ENCODE results near the gene CTBS. TPM values are rescaled to one million over a fixed set of nuclear protein-coding genes. Genes with fewer than 3 reads are reported as not detected.

CTBS gene
- total RNA-seq, 1 experiment from 2014 or later, result 10.0 TPM

GRCh38 chr1:84571150-84571535, 3.1 kb downstream of the CTBS start:
- DNase-seq (ENCODE audit: low spot score), result no peak
- TF ChIP-seq CTCF (conservative IDR thresholded peaks at IDR 0.05; ENCODE audit: low read depth, low read length), result no peak
- TF ChIP-seq EZH2 (IDR thresholded peaks at IDR 0.05; ENCODE audit: borderline replicate concordance, low read depth, low read length, poor library complexity, severe bottlenecking), result no peak
- Histone ChIP-seq H3K27ac (ENCODE audit: low read depth, low read length, poor library complexity, severe bottlenecking) (no peak overlapping the region), H3K4me3 (ENCODE audit: low read depth, low read length, poor library complexity, severe bottlenecking) (no peak overlapping the region), H3K27me3 (replicated peaks; ENCODE audit: insufficient read depth, low read depth, low read length, poor library complexity) (no peaks in the 10 kb centered on the region), H3K4me1 (ENCODE audit: insufficient read depth, low read length, poor library complexity, severe bottlenecking) (peaks cover 16% of the 10 kb centered on the region), H3K9me3 (ENCODE audit: low read depth, low read length, poor library complexity, severe bottlenecking) (no peaks in the 10 kb centered on the region), H3K36me3 (ENCODE audit: insufficient read depth, low read length, poor library complexity, severe bottlenecking) (peaks cover 2% of the 10 kb centered on the region)
- ChIA-PET POLR2A (ENCODE audit: low non-redundant PET) (no interaction called here), CTCF (no interaction called here)
- intact Hi-C loops (cut with micrococcal nuclease; ENCODE audit: unreplicated experiment), result no loop called here
- BruUV-seq (replicated peaks), result no TSS peak

GRCh38 chr1:84570436-84571149, 3.6 kb downstream of the CTBS start:
- peaks cover 16% of the 10 kb centered on the region for H3K4me1 ChIP-seq (ENCODE audit: insufficient read depth, low read length, poor library complexity, severe bottlenecking)
- no peak overlapping the region for H3K27ac ChIP-seq (ENCODE audit: low read depth, low read length, poor library complexity, severe bottlenecking)
- no peak for DNase-seq (ENCODE audit: low spot score)
- no peaks in the 10 kb centered on the region for H3K27me3 ChIP-seq (replicated peaks; ENCODE audit: insufficient read depth, low read depth, low read length, poor library complexity)
- CTCF ChIA-PET, result no interaction called here
- no peak for TF ChIP-seq CTCF (conservative IDR thresholded peaks at IDR 0.05; ENCODE audit: low read depth, low read length)
- no peak for TF ChIP-seq EZH2 (IDR thresholded peaks at IDR 0.05; ENCODE audit: borderline replicate concordance, low read depth, low read length, poor library complexity, severe bottlenecking)
- BruUV-seq (replicated peaks), result no TSS peak
- no peak overlapping the region for H3K4me3 ChIP-seq (ENCODE audit: low read depth, low read length, poor library complexity, severe bottlenecking)
- POLR2A ChIA-PET (ENCODE audit: low non-redundant PET), result no interaction called here
- H3K36me3 ChIP-seq (ENCODE audit: insufficient read depth, low read length, poor library complexity, severe bottlenecking), result peaks cover 2% of the 10 kb centered on the region
- H3K9me3 ChIP-seq (ENCODE audit: low read depth, low read length, poor library complexity, severe bottlenecking), result no peaks in the 10 kb centered on the region
- intact Hi-C loops (cut with micrococcal nuclease; ENCODE audit: unreplicated experiment), result no loop called here

- Histone ChIP-seq H3K4me1 (ENCODE audit: insufficient read depth, low read length, poor library complexity, severe bottlenecking) (peaks cover 10% of the 10 kb centered on the region), H3K9me3 (ENCODE audit: low read depth, low read length, poor library complexity, severe bottlenecking) (no peaks in the 10 kb centered on the region), H3K27ac (ENCODE audit: low read depth, low read length, poor library complexity, severe bottlenecking) (no peak overlapping the region), H3K27me3 (replicated peaks; ENCODE audit: insufficient read depth, low read depth, low read length, poor library complexity) (no peaks in the 10 kb centered on the region), H3K36me3 (ENCODE audit: insufficient read depth, low read length, poor library complexity, severe bottlenecking) (peaks cover 2% of the 10 kb centered on the region), H3K4me3 (ENCODE audit: low read depth, low read length, poor library complexity, severe bottlenecking) (no peak overlapping the region)
- POLR2A ChIA-PET (ENCODE audit: low non-redundant PET), result no interaction called here
- CTCF ChIA-PET, result no interaction called here
- intact Hi-C loops (cut with micrococcal nuclease; ENCODE audit: unreplicated experiment), result no loop called here
- DNase-seq (ENCODE audit: low spot score), result no peak
- TF ChIP-seq CTCF (conservative IDR thresholded peaks at IDR 0.05; ENCODE audit: low read depth, low read length) (no peak), EZH2 (IDR thresholded peaks at IDR 0.05; ENCODE audit: borderline replicate concordance, low read depth, low read length, poor library complexity, severe bottlenecking) (no peak)
- no TSS peak for BruUV-seq (replicated peaks)
Measured at GRCh38 chr1:84569216-84569615, 5.0 kb downstream of the CTBS start.

Measured in A673 (cell line).